WTC11 (cell line): Measurements from ENCODE around the gene ANKRD18A. TPM values are rescaled to one million over a fixed set of nuclear protein-coding genes. Genes with fewer than 3 reads are reported as not detected.
"Not testable (repeated sequence)": the region's sequence is repeated elsewhere in the genome, so short reads cannot be mapped to it uniquely, and the experiment has no call there.

ENCODE experiments used
- ATAC-seq: fragments of 200-7000 bp; cut with Tn5 transposase; 2 replicates; pipeline ENCODE4 v1.10.0; 2021; ENCODE audit warnings: mild to moderate bottlenecking, moderate library complexity
- CTCF ChIA-PET: fragments of 300-600 bp; sonication (Branson Sonifier 250); formaldehyde crosslinking; loops from one replicate; lab custom pipeline; 2021; ENCODE audit warnings: antibody characterized with exemption; lab: Charles Lee
- POLR2A ChIA-PET: fragments of 350-600 bp; sonication (Branson Sonifier 250); formaldehyde crosslinking; loops from one replicate; lab custom pipeline; 2021; ENCODE audit warnings: antibody characterized with exemption; lab: Charles Lee
- DNase-seq: peaks from one replicate; pipeline ENCODE4 v3.0.0; 2021; ENCODE audit warnings: low spot score
- H3K27ac Mint-ChIP-seq: 2 replicates; pipeline ENCODE4 v1.8.0; 2021; ENCODE audit warnings: mixed read lengths
- H3K27me3 Mint-ChIP-seq: 2 replicates; pipeline ENCODE4 v1.8.0; 2021; ENCODE audit warnings: low read depth, mild to moderate bottlenecking, moderate library complexity, mixed read lengths
- H3K36me3 Mint-ChIP-seq: 2 replicates; pipeline ENCODE4 v1.8.0; 2021; ENCODE audit warnings: mixed read lengths
- H3K4me1 Mint-ChIP-seq: 2 replicates; pipeline ENCODE4 v1.8.0; 2022; ENCODE audit warnings: mixed read lengths
- H3K4me3 Mint-ChIP-seq: 2 replicates; pipeline ENCODE4 v1.8.0; 2021; ENCODE audit warnings: mild to moderate bottlenecking, moderate library complexity, mixed read lengths
- H3K9me3 Mint-ChIP-seq: 2 replicates; pipeline ENCODE4 v1.8.0; 2021; ENCODE audit warnings: mixed read lengths
- CREB1 ChIP-seq: sonication (generic); formaldehyde crosslinking; IDR thresholded peaks from 2 replicates; pipeline ENCODE4 v1.8.0; 2023; ENCODE audit warnings: mild to moderate bottlenecking, missing genetic modification reagents
- KAT7 ChIP-seq: sonication (generic); formaldehyde crosslinking; IDR thresholded peaks from 2 replicates; pipeline ENCODE4 v1.8.1; 2023; ENCODE audit warnings: missing genetic modification reagents, mild to moderate bottlenecking, borderline replicate concordance
- RORB ChIP-seq: fragments of 250-450 bp; sonication (Bioruptor Pico); IDR thresholded peaks from 2 replicates; pipeline ENCODE4 v1.9.0; 2021; ENCODE audit warnings: mild to moderate bottlenecking
- ZBTB21 ChIP-seq: sonication (generic); formaldehyde crosslinking; IDR thresholded peaks from 2 replicates; pipeline ENCODE4 v1.8.1; 2023; ENCODE audit warnings: mild to moderate bottlenecking, missing genetic modification reagents, borderline replicate concordance
- ZMAT4 ChIP-seq: fragments of 250-450 bp; sonication (Bioruptor Pico); IDR thresholded peaks from 2 replicates; pipeline ENCODE4 v1.9.0; 2021; ENCODE audit warnings: mild to moderate bottlenecking
- ZNF281 ChIP-seq: sonication (generic); formaldehyde crosslinking; IDR thresholded peaks from 2 replicates; pipeline ENCODE4 v1.8.0; 2023; ENCODE audit warnings: mild to moderate bottlenecking, missing genetic modification reagents
- ZNF396 ChIP-seq: fragments of 250-450 bp; sonication (Bioruptor Pico); IDR thresholded peaks from 2 replicates; pipeline ENCODE4 v1.8.0; 2021; ENCODE audit warnings: mild to moderate bottlenecking, moderate library complexity, borderline replicate concordance
- total RNA-seq: library from RNA; stranded (reverse); gene quantifications from 3 replicates; pipeline ENCODE4 v1.2.3, GENCODE V29; 2021
- TF ChIP-seq, protein P1 (sequence below): sonication (generic); formaldehyde crosslinking; IDR thresholded peaks from 2 replicates; pipeline ENCODE4 v1.8.0; 2022; ENCODE audit warnings: mild to moderate bottlenecking, missing genetic modification reagents
- TF ChIP-seq, protein P2 (sequence below): sonication (generic); formaldehyde crosslinking; IDR thresholded peaks from 2 replicates; pipeline ENCODE4 v1.8.1; 2022; ENCODE audit warnings: mild to moderate bottlenecking, moderate library complexity, missing genetic modification reagents

Gene ANKRD18A
- total RNA-seq, 1 experiment from 2014 or later, result 15.7 TPM

DNA sequence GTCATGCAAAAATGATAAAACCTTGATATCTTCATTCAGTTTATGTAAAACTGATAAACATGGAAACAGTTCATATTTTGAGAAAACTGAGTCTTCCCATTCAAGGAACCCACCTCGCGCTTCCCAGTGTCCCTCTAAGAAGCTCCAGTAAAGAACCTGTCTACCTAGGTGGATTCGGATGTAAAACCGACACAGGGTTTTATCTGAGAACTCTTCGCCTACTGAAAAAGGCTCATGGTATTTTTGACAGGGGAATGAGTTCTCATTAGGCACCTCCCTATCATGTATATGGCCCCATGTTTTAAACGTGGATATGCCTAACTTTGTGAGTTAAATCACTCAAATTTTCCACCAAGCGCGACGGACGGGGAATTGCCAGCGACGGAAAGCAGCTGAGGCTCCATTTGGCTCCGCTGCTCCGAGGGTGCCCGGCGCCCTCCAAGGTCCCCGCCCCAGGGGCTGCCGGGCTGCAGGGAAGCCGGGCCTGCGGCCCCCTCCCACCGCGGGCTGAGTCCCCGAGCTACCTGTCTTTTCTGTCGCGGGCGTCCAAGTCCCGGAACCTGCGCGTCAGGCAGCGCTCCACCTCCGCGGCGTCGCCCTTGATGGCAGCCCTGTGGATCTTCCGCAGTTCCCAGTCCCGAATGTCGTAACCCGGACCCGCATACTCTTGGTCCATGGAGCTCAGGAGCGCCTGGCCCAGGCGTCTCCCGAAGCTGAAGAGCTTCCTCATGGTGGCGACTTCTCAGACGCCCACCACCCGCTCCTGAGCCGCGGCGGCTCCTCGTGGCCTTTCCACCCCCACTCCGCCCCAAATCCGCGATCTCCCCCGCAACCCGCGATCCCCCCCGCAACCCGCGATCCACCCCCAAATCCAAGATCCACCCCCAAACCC, 594 bp downstream of the ANKRD18A start (continued):
- no peak for TF ChIP-seq ZBTB21
- TF ChIP-seq KAT7 (CRISPR knock-in tag), result no peak
- TF ChIP-seq ZNF396 (CRISPR knock-in tag), result no peak
- TF ChIP-seq, protein P1, sequence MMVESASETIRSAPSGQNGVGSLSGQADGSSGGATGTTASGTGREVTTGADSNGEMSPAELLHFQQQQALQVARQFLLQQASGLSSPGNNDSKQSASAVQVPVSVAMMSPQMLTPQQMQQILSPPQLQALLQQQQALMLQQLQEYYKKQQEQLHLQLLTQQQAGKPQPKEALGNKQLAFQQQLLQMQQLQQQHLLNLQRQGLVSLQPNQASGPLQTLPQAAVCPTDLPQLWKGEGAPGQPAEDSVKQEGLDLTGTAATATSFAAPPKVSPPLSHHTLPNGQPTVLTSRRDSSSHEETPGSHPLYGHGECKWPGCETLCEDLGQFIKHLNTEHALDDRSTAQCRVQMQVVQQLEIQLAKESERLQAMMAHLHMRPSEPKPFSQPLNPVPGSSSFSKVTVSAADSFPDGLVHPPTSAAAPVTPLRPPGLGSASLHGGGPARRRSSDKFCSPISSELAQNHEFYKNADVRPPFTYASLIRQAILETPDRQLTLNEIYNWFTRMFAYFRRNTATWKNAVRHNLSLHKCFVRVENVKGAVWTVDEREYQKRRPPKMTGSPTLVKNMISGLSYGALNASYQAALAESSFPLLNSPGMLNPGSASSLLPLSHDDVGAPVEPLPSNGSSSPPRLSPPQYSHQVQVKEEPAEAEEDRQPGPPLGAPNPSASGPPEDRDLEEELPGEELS (CRISPR knock-in tag), result no peak
- TF ChIP-seq CREB1 (CRISPR knock-in tag), result no peak
- no peak for TF ChIP-seq ZNF281 (CRISPR knock-in tag)
- no peak for TF ChIP-seq RORB (CRISPR knock-in tag)
- no peak for TF ChIP-seq ZMAT4 (CRISPR knock-in tag)
- TF ChIP-seq, protein P2, sequence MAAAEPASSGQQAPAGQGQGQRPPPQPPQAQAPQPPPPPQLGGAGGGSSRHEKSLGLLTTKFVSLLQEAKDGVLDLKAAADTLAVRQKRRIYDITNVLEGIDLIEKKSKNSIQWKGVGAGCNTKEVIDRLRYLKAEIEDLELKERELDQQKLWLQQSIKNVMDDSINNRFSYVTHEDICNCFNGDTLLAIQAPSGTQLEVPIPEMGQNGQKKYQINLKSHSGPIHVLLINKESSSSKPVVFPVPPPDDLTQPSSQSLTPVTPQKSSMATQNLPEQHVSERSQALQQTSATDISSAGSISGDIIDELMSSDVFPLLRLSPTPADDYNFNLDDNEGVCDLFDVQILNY (CRISPR knock-in tag), result no peak

GRCh38 chr9:38598029-38598745, 22.2 kb downstream of the ANKRD18A start:
- H3K4me3 Mint-ChIP-seq, POLR2A ChIA-PET, H3K27me3 Mint-ChIP-seq, H3K27ac Mint-ChIP-seq, H3K4me1 Mint-ChIP-seq, CTCF ChIA-PET, DNase-seq, H3K9me3 Mint-ChIP-seq, ATAC-seq, H3K36me3 Mint-ChIP-seq: not testable (repeated sequence)

DNA sequence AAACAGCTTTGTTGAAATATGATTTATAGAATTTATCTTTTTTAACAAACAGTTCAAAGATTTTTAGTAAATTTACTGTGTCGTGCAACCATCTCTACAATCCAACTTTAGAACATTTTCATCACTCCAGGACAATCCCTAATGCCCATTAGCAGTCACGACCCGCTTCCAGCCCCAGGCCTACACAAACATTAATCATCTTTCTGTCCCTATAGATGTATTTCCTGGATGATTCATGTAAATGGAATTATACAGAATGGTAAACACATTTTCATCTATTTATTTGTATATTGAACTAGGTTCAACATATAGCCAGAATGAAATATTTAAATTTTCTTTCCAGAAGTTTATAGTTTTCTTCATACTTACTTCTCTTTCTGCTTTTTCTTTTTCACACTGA, 25.3 kb downstream of the ANKRD18A start:
- H3K4me1 Mint-ChIP-seq, POLR2A ChIA-PET, ATAC-seq, H3K36me3 Mint-ChIP-seq, DNase-seq, CTCF ChIA-PET, H3K27me3 Mint-ChIP-seq, H3K9me3 Mint-ChIP-seq, H3K4me3 Mint-ChIP-seq, H3K27ac Mint-ChIP-seq: not testable (repeated sequence)

GRCh38 chr9:38591346-38592063, 28.9 kb downstream of the ANKRD18A start:
- H3K27me3 Mint-ChIP-seq, POLR2A ChIA-PET, H3K9me3 Mint-ChIP-seq, H3K27ac Mint-ChIP-seq, ATAC-seq, H3K36me3 Mint-ChIP-seq, H3K4me3 Mint-ChIP-seq, CTCF ChIA-PET, H3K4me1 Mint-ChIP-seq, DNase-seq: not testable (repeated sequence)

- H3K27me3 Mint-ChIP-seq, CTCF ChIA-PET, H3K9me3 Mint-ChIP-seq, H3K4me3 Mint-ChIP-seq, POLR2A ChIA-PET, H3K36me3 Mint-ChIP-seq, ATAC-seq: not testable (repeated sequence)
- Mint-ChIP-seq H3K27ac (peak overlapping the region; percentile 49; the same call in 1 of the 2 replicates), H3K4me1 (peaks cover 17% of the 10 kb centered on the region)
- DNase-seq, result peak; percentile 22
Observed at GRCh38 chr9:38583765-38584164, 36.6 kb downstream of the ANKRD18A start.

- not testable (repeated sequence) for ATAC-seq, DNase-seq
Observed at GRCh38 chr9:38580112-38580511, 40.3 kb downstream of the ANKRD18A start.

GRCh38 chr9:38576181-38576580, 44.2 kb downstream of the ANKRD18A start:
- H3K27ac Mint-ChIP-seq, DNase-seq, ATAC-seq, H3K36me3 Mint-ChIP-seq, CTCF ChIA-PET, H3K27me3 Mint-ChIP-seq, H3K9me3 Mint-ChIP-seq, POLR2A ChIA-PET, H3K4me1 Mint-ChIP-seq, H3K4me3 Mint-ChIP-seq: not testable (repeated sequence)

More at GRCh38 chr9:38580112-38580511, 40.3 kb downstream of the ANKRD18A start:
- peaks cover 17% of the 10 kb centered on the region for H3K4me1 Mint-ChIP-seq
- H3K36me3 Mint-ChIP-seq, H3K4me3 Mint-ChIP-seq, CTCF ChIA-PET, H3K27me3 Mint-ChIP-seq, H3K27ac Mint-ChIP-seq, H3K9me3 Mint-ChIP-seq, POLR2A ChIA-PET: not testable (repeated sequence)
